ENCODE data around the gene GRAMD1A.

Gene GRAMD1A

GRCh38 chr19:35041548-35042055, 41.5 kb downstream of the GRAMD1A start, which contains the start of gene HPN:
TSS of gene HPN (plus strand) at chr19:35041721. CDS start at chr19:35042507, 786 bp downstream.
- peak within 1 kb of the TSS in 1 of 2 donors; percentile 77 for H3K27ac ChIP-seq
- no peak for DNase-seq (ENCODE audit: low spot score)

GRCh38 chr19:35042056-35042730, 42.1 kb downstream of the GRAMD1A start:
- Histone ChIP-seq H3K27ac (peak overlapping the region in 1 of 2 donors; percentile 77), H3K4me3 (no peak overlapping the region)
- no peak for DNase-seq (ENCODE audit: low spot score)
- TF ChIP-seq CTCF (IDR thresholded peaks at IDR 0.05), result no peak

More at GRCh38 chr19:35041548-35042055, 41.5 kb downstream of the GRAMD1A start, which contains the start of gene HPN:
- peak within 1 kb of the TSS; percentile 52 for H3K4me3 ChIP-seq
- TF ChIP-seq CTCF (IDR thresholded peaks at IDR 0.05), result no peak

- TF ChIP-seq CTCF (IDR thresholded peaks at IDR 0.05), result no peak
- Histone ChIP-seq H3K27ac (no peak overlapping the region), H3K4me3 (no peak overlapping the region)
- DNase-seq (ENCODE audit: low spot score), result no peak
Observed at GRCh38 chr19:35042954-35043604, 43.0 kb downstream of the GRAMD1A start.

- Histone ChIP-seq H3K4me3 (no peak overlapping the region), H3K27ac (no peak overlapping the region)
- DNase-seq (ENCODE audit: low spot score), result no peak
- TF ChIP-seq CTCF (IDR thresholded peaks at IDR 0.05), result no peak
Observed at GRCh38 chr19:35043906-35044305, 43.8 kb downstream of the GRAMD1A start.

- DNase-seq (ENCODE audit: low spot score), result no peak
- no peak overlapping the region for H3K27ac ChIP-seq
- H3K4me3 ChIP-seq, result no peak overlapping the region
- TF ChIP-seq CTCF (IDR thresholded peaks at IDR 0.05), result peak; percentile 92
Observed at GRCh38 chr19:35044317-35045117, 44.4 kb downstream of the GRAMD1A start.

GRCh38 chr19:35045667-35046300, 45.7 kb downstream of the GRAMD1A start:
- H3K4me3 ChIP-seq, result no peak overlapping the region
- DNase-seq (ENCODE audit: low spot score), result no peak
- no peak overlapping the region for H3K27ac ChIP-seq
- no peak for TF ChIP-seq CTCF (IDR thresholded peaks at IDR 0.05)
